Activated CD4-positive, alpha-beta T cell treated with anti-CD3 and anti-CD28 coated beads for 48 hours (primary cell): ENCODE data around the gene INAFM1.
"Not testable (repeated sequence)": the region's sequence is repeated elsewhere in the genome, so short reads cannot be mapped to it uniquely, and the experiment has no call there.

Source experiments
- DNase-seq: peaks from one replicate; pipeline ENCODE4 v3.0.0-alpha.2; 2020

The INAFM1 gene

GRCh38 chr19:47271949-47272348 is 2.7 kb upstream of the INAFM1 start:
- no peak for DNase-seq

DNA sequence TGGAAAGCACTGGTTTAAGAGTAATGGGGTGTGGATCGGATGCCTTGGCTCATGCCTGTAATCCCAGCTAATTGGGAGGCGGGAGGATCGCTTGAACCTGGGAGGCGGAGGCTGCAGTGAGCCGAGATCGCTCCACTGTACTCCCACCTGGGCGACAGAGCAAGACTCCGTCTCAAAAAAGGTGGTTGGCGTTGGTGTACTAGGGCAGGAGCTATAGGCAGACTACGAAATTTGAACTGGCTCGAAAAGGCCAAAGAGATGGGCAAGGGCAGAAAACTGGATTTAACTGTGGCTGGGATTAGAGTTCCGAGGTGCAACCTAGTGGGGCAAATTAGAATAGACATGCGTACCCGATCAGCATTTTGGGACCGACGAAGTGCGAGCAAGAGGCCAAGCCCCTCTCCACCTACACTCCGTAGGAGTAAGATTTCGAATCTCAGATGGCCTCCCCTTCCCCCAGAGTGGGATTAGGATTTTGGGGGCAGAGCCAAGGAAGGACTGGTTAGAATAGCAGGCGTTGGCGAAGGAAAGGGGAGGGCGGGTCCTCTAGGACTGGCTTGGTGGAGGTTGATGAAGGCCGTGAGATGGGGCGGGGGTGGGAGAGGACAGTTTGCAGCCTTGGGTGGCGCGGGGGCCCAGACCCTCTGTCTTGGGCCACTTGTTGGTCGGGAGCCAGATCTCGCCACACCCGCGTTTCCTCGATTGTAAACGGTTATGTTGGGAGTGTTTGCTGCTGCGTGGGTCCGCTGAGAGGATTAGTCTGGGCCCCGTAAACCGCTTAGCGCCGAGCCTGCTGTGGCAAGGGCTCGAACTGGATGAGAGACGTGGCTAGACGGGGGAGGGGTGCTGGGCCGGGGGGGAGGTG is 2.0 kb upstream of the INAFM1 start:
- DNase-seq: no peak

DNA sequence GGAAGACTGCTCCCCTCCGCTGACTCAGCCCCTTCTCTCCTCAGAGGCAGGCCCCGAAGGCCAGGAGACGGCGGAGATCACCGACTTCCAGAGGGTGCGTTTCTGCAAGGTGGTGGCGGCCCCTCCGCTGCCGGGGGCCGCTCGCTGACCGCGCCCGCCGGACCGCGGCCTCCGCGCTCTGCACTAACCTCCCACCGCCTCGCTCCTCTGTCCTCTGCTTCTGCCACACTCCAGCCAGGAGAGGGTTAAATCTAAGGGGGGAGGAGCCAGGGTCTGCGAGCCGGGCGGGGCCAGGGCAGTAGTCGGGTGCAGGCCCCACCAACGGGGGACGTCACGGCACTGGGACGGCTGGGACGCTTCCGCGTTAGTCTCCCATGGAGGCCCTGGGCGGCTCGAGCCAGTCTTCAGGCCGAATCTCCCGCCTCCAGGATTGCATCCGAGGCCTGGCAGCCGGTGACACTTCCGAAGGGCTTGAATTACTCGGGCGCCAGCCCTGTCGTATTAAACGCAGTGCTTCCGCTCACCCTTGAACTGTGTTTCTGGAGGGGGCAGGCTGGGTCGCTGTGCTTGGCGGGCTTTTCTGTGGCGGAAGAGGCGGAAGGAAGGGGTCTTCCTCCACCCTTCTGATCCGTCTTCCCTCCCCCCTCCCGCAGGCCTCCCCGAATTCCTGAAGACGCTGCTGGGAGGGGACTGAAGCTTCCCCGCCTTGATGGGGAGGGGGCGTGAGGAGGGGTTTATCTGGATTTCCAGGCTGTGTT is 1.2 kb upstream of the INAFM1 start:
- peak; percentile 94 for DNase-seq

DNA sequence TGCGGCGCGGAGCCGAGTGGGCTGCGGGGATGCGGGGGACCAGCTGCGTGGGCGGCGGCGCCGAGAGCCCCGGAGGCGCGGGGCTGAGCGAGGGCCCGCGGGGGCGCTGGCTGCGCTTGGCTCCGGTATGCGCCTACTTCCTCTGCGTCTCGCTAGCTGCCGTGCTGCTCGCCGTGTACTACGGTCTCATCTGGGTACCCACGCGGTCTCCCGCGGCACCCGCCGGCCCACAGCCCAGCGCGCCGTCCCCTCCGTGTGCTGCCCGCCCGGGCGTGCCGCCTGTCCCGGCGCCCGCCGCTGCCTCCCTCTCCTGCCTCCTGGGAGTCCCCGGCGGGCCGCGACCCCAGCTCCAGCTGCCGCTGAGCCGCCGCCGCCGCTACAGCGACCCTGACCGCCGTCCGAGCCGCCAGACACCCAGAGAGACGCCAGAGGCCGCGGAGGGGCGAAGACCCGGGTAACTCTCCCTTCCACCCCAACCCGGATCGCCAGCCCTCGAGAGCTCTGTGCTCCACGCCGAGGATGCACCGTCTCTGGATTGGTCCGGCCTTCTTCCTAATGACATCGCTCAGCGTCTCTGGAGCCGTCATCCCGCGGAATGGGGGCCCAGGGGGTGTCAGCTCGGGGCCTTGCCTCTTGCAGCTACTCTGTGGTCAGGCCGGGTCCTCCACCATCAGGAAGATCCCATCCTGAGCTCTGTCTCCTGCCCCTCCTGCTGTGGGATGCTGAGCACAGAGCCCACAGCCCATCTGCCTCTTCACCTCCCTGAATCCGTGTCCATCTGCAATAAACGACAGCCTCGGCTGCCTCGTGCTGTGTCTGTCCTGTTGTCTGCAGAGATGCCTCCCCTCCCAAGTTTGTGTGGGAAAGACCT is 441 bp downstream of the INAFM1 start:
- peak; percentile 26 for DNase-seq

DNA sequence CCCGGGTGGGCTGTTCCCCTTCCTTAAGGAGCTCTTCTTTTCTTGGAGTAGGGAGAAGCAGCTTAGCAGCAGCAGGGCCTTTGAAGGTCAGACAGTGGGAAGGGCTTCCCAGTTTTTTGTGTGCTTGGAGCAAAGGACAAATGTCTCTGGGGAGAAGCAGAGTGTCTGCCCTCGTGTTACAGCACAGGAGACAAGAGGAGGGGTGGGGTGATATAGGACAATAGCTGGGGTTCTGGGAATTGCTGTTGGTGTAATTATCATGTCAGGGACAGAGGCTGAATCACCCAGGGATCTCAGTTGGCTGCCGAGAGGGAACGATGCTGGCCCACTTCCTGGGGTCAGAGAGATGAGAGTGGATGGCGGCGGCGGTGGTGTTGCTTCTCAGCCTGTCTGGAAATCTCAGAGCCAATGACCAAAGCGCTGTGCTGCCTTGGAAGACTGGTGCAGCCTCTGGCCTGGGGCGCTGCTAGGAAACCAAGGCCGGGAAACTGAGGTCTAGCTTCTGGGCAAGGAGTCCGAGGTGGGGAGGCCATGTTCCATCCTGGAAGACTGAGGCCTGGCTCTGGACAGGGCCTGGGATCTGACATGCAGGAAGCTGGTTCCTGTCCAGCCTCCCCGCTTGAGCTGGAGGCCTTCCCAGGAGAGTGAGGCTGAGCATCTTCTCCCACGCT is 1.2 kb downstream of the INAFM1 start:
- no peak for DNase-seq

DNA sequence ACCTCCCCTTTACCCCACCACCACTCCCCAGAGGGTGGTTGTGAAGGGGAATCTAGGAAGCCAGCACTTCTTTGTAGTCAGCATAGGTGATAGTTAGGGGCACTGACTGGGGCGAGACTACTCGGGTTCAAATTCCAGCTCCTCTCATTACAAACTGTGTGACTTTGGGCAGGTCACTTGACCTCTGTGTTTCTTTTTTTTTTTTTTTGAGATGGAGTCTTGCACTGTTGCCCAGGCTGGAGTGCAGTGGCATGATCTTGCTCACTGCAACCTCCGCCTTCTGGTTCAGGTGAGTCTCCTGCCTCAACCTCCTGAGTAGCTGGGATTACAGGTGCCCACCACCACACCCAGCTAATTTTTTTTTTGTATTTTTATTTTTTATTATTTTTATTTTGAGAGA is 1.8 kb downstream of the INAFM1 start:
- DNase-seq: not testable (repeated sequence)

GRCh38 chr19:47280183-47280797 is 5.6 kb downstream of the INAFM1 start:
- DNase-seq: peak; percentile 83

DNA sequence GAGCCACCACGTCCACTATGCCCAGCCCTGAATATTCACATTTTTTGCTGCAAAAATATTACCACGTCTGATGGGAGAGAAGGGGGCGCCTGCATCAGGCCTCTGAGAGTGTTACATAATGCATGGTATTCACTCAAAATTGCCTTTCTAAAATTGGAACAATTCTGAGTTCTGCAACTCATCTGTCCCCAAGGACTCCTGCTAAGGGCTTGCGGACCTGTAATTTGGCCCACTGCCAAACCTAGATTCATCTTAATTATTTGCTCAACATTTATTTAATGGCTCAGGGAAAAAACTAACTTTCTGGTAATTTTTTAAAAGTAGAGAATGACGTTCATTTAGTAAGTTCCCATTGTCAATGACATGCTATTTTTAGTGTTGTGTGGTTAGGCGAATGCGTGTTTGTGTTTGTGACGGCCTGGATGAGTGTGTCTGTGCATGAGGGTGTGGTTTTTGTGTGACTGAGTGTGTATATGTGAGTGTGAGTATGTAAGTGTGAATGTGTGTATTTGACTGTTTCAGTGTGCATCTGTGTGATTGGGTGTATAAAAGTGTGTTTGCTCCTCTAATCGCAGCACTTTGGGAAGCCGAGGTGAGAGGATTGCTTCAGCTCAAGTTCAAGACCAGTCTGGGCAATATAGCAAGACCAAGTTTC is 8.8 kb downstream of the INAFM1 start:
- no peak for DNase-seq

GRCh38 chr19:47284324-47284899 is 9.7 kb downstream of the INAFM1 start:
- DNase-seq: peak; percentile 38

DNA sequence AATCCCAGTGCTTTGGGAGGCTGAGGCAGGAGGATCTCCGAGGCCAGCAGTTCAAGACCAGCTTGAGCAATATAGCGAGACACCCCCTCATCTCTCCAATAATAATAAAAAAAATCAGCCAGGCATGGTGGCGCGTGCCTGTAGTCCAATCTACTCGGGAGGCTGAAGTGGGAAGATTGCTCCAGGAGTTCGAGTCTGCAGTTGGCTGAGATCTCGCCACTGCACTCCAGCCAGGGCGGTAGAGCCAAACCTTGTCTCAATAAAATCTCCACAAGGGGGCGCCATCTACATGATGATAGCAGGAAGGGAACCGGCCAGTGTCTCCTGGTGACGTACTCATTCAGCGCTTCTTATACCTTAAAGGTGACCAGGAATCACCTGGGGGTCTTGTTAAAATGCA is 21.4 kb downstream of the INAFM1 start:
- peak; percentile 86 for DNase-seq

- not testable (repeated sequence) for DNase-seq
Observed at GRCh38 chr19:47300867-47301266, 26.2 kb downstream of the INAFM1 start.

GRCh38 chr19:47302249-47302648 is 27.6 kb downstream of the INAFM1 start:
- DNase-seq: no peak

GRCh38 chr19:47303966-47304365 is 29.3 kb downstream of the INAFM1 start:
- DNase-seq: no peak

- DNase-seq: peak; percentile 68
Observed at GRCh38 chr19:47305309-47305751, 30.6 kb downstream of the INAFM1 start.

- DNase-seq: no peak
Observed at GRCh38 chr19:47306303-47306702, 31.6 kb downstream of the INAFM1 start.

- DNase-seq: no peak
Observed at GRCh38 chr19:47309038-47309437, 34.4 kb downstream of the INAFM1 start.

- no peak for DNase-seq
Observed at GRCh38 chr19:47309608-47310007, 34.9 kb downstream of the INAFM1 start, which contains the start of gene C5AR1. Gene C5AR1 (plus strand): TSS chr19:47309861. CDS start chr19:47309896, 35 bp downstream.

- no peak for DNase-seq
Observed at GRCh38 chr19:47310323-47310722, 35.6 kb downstream of the INAFM1 start.

DNA sequence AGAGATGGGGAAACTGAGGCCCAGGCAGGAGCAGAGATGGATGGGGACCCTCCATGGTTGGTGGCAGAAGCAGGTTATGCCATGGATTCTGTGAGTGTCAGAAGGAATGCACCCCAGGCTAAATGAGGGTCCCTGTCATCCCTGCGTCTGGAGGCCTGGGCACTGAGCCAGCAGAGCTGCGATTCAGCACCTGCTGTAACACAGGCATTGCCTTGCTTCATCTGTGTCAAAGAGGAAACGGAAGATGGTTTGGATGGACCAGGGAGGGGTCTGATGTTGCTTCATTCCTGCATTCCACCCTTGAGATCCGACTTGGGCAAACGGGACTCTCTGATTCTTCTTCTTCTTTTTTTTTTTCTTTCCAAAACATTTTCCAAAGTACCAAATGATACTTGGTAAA is 36.1 kb downstream of the INAFM1 start:
- DNase-seq: no peak

- no peak for DNase-seq
Observed at GRCh38 chr19:47312366-47313006, 37.8 kb downstream of the INAFM1 start.
